CD14-positive monocyte (primary cell): ENCODE measurements around the gene DNAJC1. TPM values are rescaled to one million over a fixed set of nuclear protein-coding genes. Genes with fewer than 3 reads are reported as not detected.
"Not testable (repeated sequence)": the region's sequence is repeated elsewhere in the genome, so short reads cannot be mapped to it uniquely, and the experiment has no call there.

Experiments used
- DNase-seq, 3 donors: peaks; one replicate each; pipeline ENCODE4 v3.0.0-alpha.2; 2011 to 2022
- H2AFZ ChIP-seq: 2 replicates; pipeline ENCODE4 v1.6.0; 2012; ENCODE audit warnings: mild to moderate bottlenecking, low read depth, low read length, inconsistent platforms; ENCODE audit not compliant: insufficient read depth, poor library complexity, severe bottlenecking
- H3K27ac ChIP-seq, 2 donors: 1 replicate in 1 of 2; 2 replicates in 1 of 2; pipeline ENCODE4 v1.5.1; 2012 to 2013; ENCODE audit warnings: low read length in 2 of 2, control low read depth in 1 of 2, inconsistent platforms in 1 of 2, low read depth in 1 of 2, mild to moderate bottlenecking in 1 of 2
- H3K27me3 ChIP-seq, 2 donors: one replicate each; pipeline versions ENCODE4 v1.6.0 to v1.6.1; 2011 to 2013; ENCODE audit warnings: low read length in 2 of 2; ENCODE audit not compliant: control insufficient read depth in 2 of 2, insufficient read depth in 2 of 2
- H3K36me3 ChIP-seq, 2 donors: replicated peaks in 1 of 2; 1 replicate in 1 of 2; 2 replicates in 1 of 2; pipeline versions ENCODE4 v1.5.1 to v1.6.1; 2012 to 2013; ENCODE audit warnings: low read length in 2 of 2, control low read depth in 1 of 2, inconsistent platforms in 1 of 2, mild to moderate bottlenecking in 1 of 2; ENCODE audit not compliant: insufficient read depth in 2 of 2, control insufficient read depth in 1 of 2
- H3K4me1 ChIP-seq, 2 donors: 1 replicate in 1 of 2; 2 replicates in 1 of 2; pipeline versions ENCODE4 v1.5.1 to v1.6.1; 2012 to 2013; ENCODE audit warnings: low read length in 2 of 2, control low read depth in 1 of 2, inconsistent platforms in 1 of 2, mild to moderate bottlenecking in 1 of 2, moderate library complexity in 1 of 2; ENCODE audit not compliant: insufficient read depth in 2 of 2, control insufficient read depth in 1 of 2
- H3K4me2 ChIP-seq: replicated peaks from 2 replicates; pipeline ENCODE3; 2012; ENCODE audit warnings: low read length, moderate library complexity, mild to moderate bottlenecking; ENCODE audit not compliant: poor library complexity, severe bottlenecking; ENCODE audit errors: extremely low read depth
- H3K4me3 ChIP-seq, 3 experiments: fragments of 200-600 bp in 1 of 3; sonication (generic) in 1 of 3; replicated peaks in 1 of 3; 1 replicate in 2 of 3; 2 replicates in 1 of 3; pipeline ENCODE4 v1.5.1; 2011 to 2013; ENCODE audit warnings: low read length in 3 of 3, mild to moderate bottlenecking in 3 of 3, control low read depth in 2 of 3, low read depth in 2 of 3, inconsistent platforms in 1 of 3, moderate library complexity in 1 of 3
- H3K79me2 ChIP-seq: 2 replicates; pipeline ENCODE4 v1.6.0; 2012; ENCODE audit warnings: mild to moderate bottlenecking, control low read depth, inconsistent platforms, low read length, moderate library complexity; ENCODE audit not compliant: insufficient read depth
- H3K9ac ChIP-seq: 2 replicates; pipeline ENCODE4 v1.6.0; 2017; ENCODE audit warnings: low read length, mild to moderate bottlenecking; ENCODE audit not compliant: insufficient read depth, poor library complexity, severe bottlenecking
- H3K9me3 ChIP-seq, 2 donors: replicated peaks in 1 of 2; 1 replicate in 1 of 2; 2 replicates in 1 of 2; pipeline versions ENCODE4 v1.5.1 to v1.6.1; 2012 to 2013; ENCODE audit warnings: low read length in 2 of 2, control low read depth in 1 of 2; ENCODE audit not compliant: control insufficient read depth in 1 of 2, insufficient read depth in 1 of 2
- H4K20me1 ChIP-seq: 2 replicates; pipeline ENCODE4 v1.6.0; 2012; ENCODE audit warnings: mild to moderate bottlenecking, low read length, control low read depth, moderate library complexity; ENCODE audit not compliant: insufficient read depth
- H3K27ac Mint-ChIP-seq, 7 donors: one replicate each; pipeline ENCODE4 v1.8.0; 2020; ENCODE audit warnings: mild to moderate bottlenecking in 7 of 7, mixed read lengths in 7 of 7, moderate library complexity in 6 of 7, inconsistent platforms in 2 of 7
- H3K27me3 Mint-ChIP-seq, 3 donors: one replicate each; pipeline ENCODE4 v1.8.0; 2021 to 2022; ENCODE audit warnings: low read depth in 3 of 3, mild to moderate bottlenecking in 3 of 3, mixed read lengths in 3 of 3, moderate library complexity in 3 of 3, inconsistent platforms in 1 of 3
- H3K36me3 Mint-ChIP-seq, 2 donors: one replicate each; pipeline ENCODE4 v1.8.0; 2020; ENCODE audit warnings: mixed read lengths in 2 of 2, inconsistent platforms in 1 of 2, mild to moderate bottlenecking in 1 of 2
- H3K4me1 Mint-ChIP-seq: one replicate; pipeline ENCODE4 v1.8.0; 2020; ENCODE audit warnings: mild to moderate bottlenecking, mixed read lengths
- H3K4me3 Mint-ChIP-seq, 2 donors: one replicate each; pipeline ENCODE4 v1.8.0; 2020; ENCODE audit warnings: mild to moderate bottlenecking in 2 of 2, mixed read lengths in 2 of 2, moderate library complexity in 1 of 2
- H3K9me3 Mint-ChIP-seq, 7 donors: one replicate each; pipeline ENCODE4 v1.8.0; 2020 to 2022; ENCODE audit warnings: mixed read lengths in 7 of 7, mild to moderate bottlenecking in 6 of 7, moderate library complexity in 6 of 7, inconsistent platforms in 2 of 7
- WGBS: methylation state at CpG from one replicate; pipeline ENCODE4 v1.1.5; 2013; ENCODE audit warnings: missing lambda C conversion rate; ENCODE audit not compliant: insufficient coverage; 5-methylcytosine and 5-hydroxymethylcytosine counted together
- intact Hi-C, 2 donors: fragments of 100-400 bp; cut with micrococcal nuclease; formaldehyde crosslinking; loops; one replicate each; pipeline versions ENCODE4 v1.15.0 to v1.15.1; 2023
- polyA plus RNA-seq, 3 donors: library from polyadenylated mRNA; depleted of rRNA in 1 of 3; unstranded in 2 of 3; stranded (reverse) in 1 of 3; fragments of 300-500 nt in 2 of 3; fragments of >200 nt in 1 of 3; fragmentation: Illumina TruSeq in 2 of 3; gene quantifications; 1 replicate in 2 of 3; 2 replicates in 1 of 3; pipeline ENCODE4 v1.2.3, GENCODE V29; 2012 to 2021
- TF ChIP-seq, protein P1 (sequence below): fragments of 200-600 bp; IDR thresholded peaks from one replicate; pipeline ENCODE4 v1.8.0; 2022; ENCODE audit warnings: antibody characterized with exemption, mild to moderate bottlenecking

The DNAJC1 gene
- polyA plus RNA-seq, 3 donors: 11.4 to 12.9 (median 12.5) TPM

DNA sequence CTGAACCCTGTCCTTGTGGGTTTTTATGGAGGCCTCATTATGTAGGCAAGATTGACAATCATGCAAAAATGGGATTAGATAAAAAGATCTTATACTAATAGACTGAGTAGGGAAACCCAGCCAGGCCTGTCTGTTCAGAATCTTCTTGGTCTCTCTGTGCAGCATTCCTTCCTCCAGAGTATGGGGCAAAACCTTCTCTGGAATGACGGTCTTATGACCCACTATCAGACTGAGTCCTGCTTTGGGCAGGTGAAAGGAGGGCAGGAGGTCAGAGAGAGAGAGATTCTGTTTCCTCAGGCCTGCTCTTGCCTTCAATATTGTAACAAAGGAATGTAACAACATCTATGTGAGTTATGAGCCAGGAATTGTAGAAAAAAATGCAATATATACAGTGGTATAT is 182.6 kb downstream of the DNAJC1 start:
- WGBS: no CpG with 5 or more reads among the region's 1 CpG
- no peaks in the 10 kb centered on the region for H3K27me3 Mint-ChIP-seq

DNA sequence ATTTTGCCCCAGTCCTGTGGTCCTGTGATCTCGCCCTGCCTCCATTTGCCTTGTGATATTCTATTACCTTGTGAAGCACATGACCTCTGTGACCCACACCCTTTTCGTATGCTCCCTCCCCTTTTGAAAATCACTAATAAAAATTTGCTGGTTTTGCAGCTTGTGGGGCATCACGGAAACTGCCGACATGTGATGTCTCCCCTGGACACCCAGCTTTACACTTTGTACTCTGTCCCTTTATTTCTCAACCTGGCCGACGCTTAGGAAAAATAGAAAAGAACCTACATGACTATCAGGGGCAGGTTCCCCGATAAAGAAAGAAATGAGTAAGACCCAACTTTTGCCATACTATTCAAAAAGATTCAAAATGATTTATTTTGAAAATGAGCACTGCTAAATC is 185.1 kb downstream of the DNAJC1 start:
- not testable (repeated sequence) for H3K27me3 Mint-ChIP-seq

More for the DNA sequence above, 182.6 kb downstream of the DNAJC1 start:
- H3K4me2 ChIP-seq: no peak overlapping the region
- no peaks in the 10 kb centered on the region for H3K4me1 Mint-ChIP-seq
- H3K27ac ChIP-seq: no peak overlapping the region
- no peak overlapping the region for H2AFZ ChIP-seq
- H3K4me1 ChIP-seq: no peaks in the 10 kb centered on the region
- TF ChIP-seq, protein P1, sequence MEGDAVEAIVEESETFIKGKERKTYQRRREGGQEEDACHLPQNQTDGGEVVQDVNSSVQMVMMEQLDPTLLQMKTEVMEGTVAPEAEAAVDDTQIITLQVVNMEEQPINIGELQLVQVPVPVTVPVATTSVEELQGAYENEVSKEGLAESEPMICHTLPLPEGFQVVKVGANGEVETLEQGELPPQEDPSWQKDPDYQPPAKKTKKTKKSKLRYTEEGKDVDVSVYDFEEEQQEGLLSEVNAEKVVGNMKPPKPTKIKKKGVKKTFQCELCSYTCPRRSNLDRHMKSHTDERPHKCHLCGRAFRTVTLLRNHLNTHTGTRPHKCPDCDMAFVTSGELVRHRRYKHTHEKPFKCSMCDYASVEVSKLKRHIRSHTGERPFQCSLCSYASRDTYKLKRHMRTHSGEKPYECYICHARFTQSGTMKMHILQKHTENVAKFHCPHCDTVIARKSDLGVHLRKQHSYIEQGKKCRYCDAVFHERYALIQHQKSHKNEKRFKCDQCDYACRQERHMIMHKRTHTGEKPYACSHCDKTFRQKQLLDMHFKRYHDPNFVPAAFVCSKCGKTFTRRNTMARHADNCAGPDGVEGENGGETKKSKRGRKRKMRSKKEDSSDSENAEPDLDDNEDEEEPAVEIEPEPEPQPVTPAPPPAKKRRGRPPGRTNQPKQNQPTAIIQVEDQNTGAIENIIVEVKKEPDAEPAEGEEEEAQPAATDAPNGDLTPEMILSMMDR: no peak
- no peaks in the 10 kb centered on the region for H4K20me1 ChIP-seq
- no peak for DNase-seq
- H3K9me3 ChIP-seq: peaks cover 16 to 38% of the 10 kb centered on the region in 2 donors
- H3K9me3 Mint-ChIP-seq: peaks cover 17 to 49% (median 26%) of the 10 kb centered on the region in 7 donors
- H3K4me3 ChIP-seq: no peak overlapping the region
- no peaks in the 10 kb centered on the region for H3K27me3 ChIP-seq
- H3K9ac ChIP-seq: no peak overlapping the region
- no peaks in the 10 kb centered on the region for H3K36me3 ChIP-seq
- no peak overlapping the region for H3K27ac Mint-ChIP-seq
- intact Hi-C loops: no loop called here
- H3K36me3 Mint-ChIP-seq: peaks cover 4 to 13% of the 10 kb centered on the region in 2 donors
- H3K4me3 Mint-ChIP-seq: no peak overlapping the region
- H3K79me2 ChIP-seq: no peaks in the 10 kb centered on the region

More for the DNA sequence above, 185.1 kb downstream of the DNAJC1 start:
- H3K4me2 ChIP-seq, H3K4me3 Mint-ChIP-seq, H4K20me1 ChIP-seq, H3K27ac ChIP-seq, H3K27me3 ChIP-seq, H3K9ac ChIP-seq, DNase-seq, H3K4me3 ChIP-seq, H3K79me2 ChIP-seq, H3K36me3 ChIP-seq, H2AFZ ChIP-seq, H3K27ac Mint-ChIP-seq, intact Hi-C loops: not testable (repeated sequence)
- WGBS: 100% methylated on average over 2 of the region's 7 CpGs
- peaks cover 3 to 11% of the 10 kb centered on the region in 2 donors for H3K36me3 Mint-ChIP-seq
- Histone ChIP-seq H3K9me3 (peaks cover 12 to 36% of the 10 kb centered on the region in 2 donors), H3K4me1 (peaks cover 11 to 13% of the 10 kb centered on the region in 2 donors)
- H3K9me3 Mint-ChIP-seq: peaks cover 8 to 45% (median 17%) of the 10 kb centered on the region in 7 donors
- peaks cover 13% of the 10 kb centered on the region for H3K4me1 Mint-ChIP-seq
